ENCODE results near the gene CDK2AP2.

- TF ChIP-seq CTCF (IDR thresholded peaks at IDR 0.05) (no peak), POLR2AphosphoS5 (IDR thresholded peaks at IDR 0.05) (no peak), EP300 (IDR thresholded peaks at IDR 0.05) (no peak)
Observed at GRCh38 chr11:67468456-67468758, 39.6 kb downstream of the CDK2AP2 start.

Measured in upper lobe of left lung (tissue), 4 donors.